Loucy (cell line): ENCODE results near the gene WDSUB1.

Source experiments
- H2AFZ ChIP-seq: fragments of 200-600 bp; sonication (generic); 2 replicates; pipeline ENCODE4 v1.6.0; 2016; ENCODE audit warnings: antibody characterized with exemption, mild to moderate bottlenecking, low read length, moderate library complexity
- H3F3A ChIP-seq: fragments of 200-600 bp; 2 replicates; pipeline ENCODE4 v1.6.0; 2016; ENCODE audit warnings: antibody characterized with exemption, low read depth, mild to moderate bottlenecking
- H3K27me3 ChIP-seq: fragments of 200-600 bp; sonication (generic); 2 replicates; pipeline ENCODE4 v1.6.1; 2014; ENCODE audit warnings: low read length, mild to moderate bottlenecking; ENCODE audit not compliant: insufficient read depth, poor library complexity, severe bottlenecking
- H3K36me3 ChIP-seq: fragments of 200-600 bp; sonication (generic); 2 replicates; pipeline ENCODE4 v1.6.1; 2016; ENCODE audit warnings: low read length; ENCODE audit not compliant: insufficient read depth
- H3K4me1 ChIP-seq: fragments of 200-600 bp; sonication (generic); 2 replicates; pipeline ENCODE4 v1.5.1; 2014; ENCODE audit warnings: low read length, mild to moderate bottlenecking; ENCODE audit not compliant: insufficient read depth, poor library complexity, severe bottlenecking
- H3K4me2 ChIP-seq: fragments of 200-600 bp; sonication (generic); 2 replicates; pipeline ENCODE4 v1.6.0; 2014; ENCODE audit warnings: antibody characterized with exemption, low read length, low read depth, mild to moderate bottlenecking; ENCODE audit not compliant: poor library complexity, severe bottlenecking
- H3K4me3 ChIP-seq: fragments of 200-600 bp; sonication (generic); 2 replicates; pipeline ENCODE4 v1.5.1; 2014; ENCODE audit warnings: low read length, mild to moderate bottlenecking, mixed read lengths; ENCODE audit not compliant: poor library complexity, severe bottlenecking
- H3K79me2 ChIP-seq: fragments of 200-600 bp; sonication (generic); 2 replicates; pipeline ENCODE4 v1.6.1; 2014; ENCODE audit warnings: low read length; ENCODE audit not compliant: insufficient read depth
- H3K9ac ChIP-seq: fragments of 200-600 bp; sonication (generic); 2 replicates; pipeline ENCODE4 v1.6.0; 2014; ENCODE audit warnings: mild to moderate bottlenecking, low read depth, low read length, moderate library complexity; ENCODE audit not compliant: poor library complexity, severe bottlenecking
- H3K9me2 ChIP-seq: fragments of 200-600 bp; sonication (generic); replicated peaks from 2 replicates; pipeline ENCODE4 v1.6.1; 2016; ENCODE audit warnings: low read depth, low read length, mixed read lengths
- H3K9me3 ChIP-seq: fragments of 200-600 bp; sonication (generic); 2 replicates; pipeline ENCODE4 v1.6.1; 2014; ENCODE audit warnings: mild to moderate bottlenecking, antibody characterized with exemption, low read length, low read depth; ENCODE audit not compliant: insufficient read depth
- H4K20me1 ChIP-seq: fragments of 200-600 bp; sonication (generic); 2 replicates; pipeline ENCODE4 v1.6.0; 2014; ENCODE audit warnings: antibody characterized with exemption, low read length, mild to moderate bottlenecking; ENCODE audit not compliant: insufficient read depth, poor library complexity, severe bottlenecking
- CTCF ChIP-seq: fragments of 200-600 bp; sonication (generic); conservative IDR thresholded peaks from 2 replicates; pipeline ENCODE4 v1.5.1; 2014; ENCODE audit warnings: mild to moderate bottlenecking, antibody characterized with exemption, low read length
- EZH2phosphoT487 ChIP-seq: fragments of 200-600 bp; IDR thresholded peaks from 2 replicates; pipeline ENCODE4 v1.6.1; 2018; ENCODE audit warnings: antibody characterized with exemption, mild to moderate bottlenecking, moderate library complexity, borderline replicate concordance

Gene WDSUB1

GRCh38 chr2:159234868-159235267 is 51.6 kb downstream of the WDSUB1 start:
- H2AFZ ChIP-seq = no peak overlapping the region
- no peak for TF ChIP-seq EZH2phosphoT487
- TF ChIP-seq CTCF = no peak
- H3K36me3 ChIP-seq = peaks cover 48% of the 10 kb centered on the region; the same call in 1 of the 2 replicates

GRCh38 chr2:159232456-159233170 is 53.9 kb downstream of the WDSUB1 start:
- TF ChIP-seq EZH2phosphoT487 (no peak), CTCF (no peak)
- no peak overlapping the region for H3K4me2 ChIP-seq
- no peaks in the 10 kb centered on the region for H3K27me3 ChIP-seq
- no peaks in the 10 kb centered on the region for H3K9me3 ChIP-seq
- H3K4me1 ChIP-seq = peaks cover 17% of the 10 kb centered on the region
- peaks cover 41% of the 10 kb centered on the region; the same call in 1 of the 2 replicates for H3K36me3 ChIP-seq
- no peak overlapping the region for H2AFZ ChIP-seq
- no peaks in the 10 kb centered on the region for H3F3A ChIP-seq
- H3K9me2 ChIP-seq = no peaks in the 10 kb centered on the region
- no peak overlapping the region for H3K4me3 ChIP-seq
- H3K79me2 ChIP-seq = no peaks in the 10 kb centered on the region
- H4K20me1 ChIP-seq = no peaks in the 10 kb centered on the region
- no peak overlapping the region for H3K9ac ChIP-seq

More at GRCh38 chr2:159234868-159235267, 51.6 kb downstream of the WDSUB1 start:
- Histone ChIP-seq H4K20me1 (no peaks in the 10 kb centered on the region), H3K9me3 (no peaks in the 10 kb centered on the region), H3K27me3 (no peaks in the 10 kb centered on the region), H3K79me2 (no peaks in the 10 kb centered on the region), H3K9ac (no peak overlapping the region), H3F3A (no peaks in the 10 kb centered on the region), H3K4me2 (no peak overlapping the region), H3K9me2 (no peaks in the 10 kb centered on the region), H3K4me1 (no peaks in the 10 kb centered on the region), H3K4me3 (no peak overlapping the region)

GRCh38 chr2:159230145-159230877 is 56.2 kb downstream of the WDSUB1 start:
- Histone ChIP-seq H4K20me1 (no peaks in the 10 kb centered on the region), H3F3A (no peaks in the 10 kb centered on the region), H2AFZ (no peak overlapping the region), H3K9ac (no peak overlapping the region), H3K4me1 (peaks cover 40% of the 10 kb centered on the region), H3K4me3 (no peak overlapping the region), H3K79me2 (no peaks in the 10 kb centered on the region), H3K4me2 (no peak overlapping the region), H3K9me3 (no peaks in the 10 kb centered on the region), H3K36me3 (peaks cover 28% of the 10 kb centered on the region; the same call in 1 of the 2 replicates), H3K27me3 (no peaks in the 10 kb centered on the region), H3K9me2 (no peaks in the 10 kb centered on the region)
- TF ChIP-seq CTCF (no peak), EZH2phosphoT487 (no peak)
